Uterus (tissue), 2 donors: Measurements from ENCODE around the gene KMT2E.

Experiments used
- CTCF ChIP-seq, 4 experiments: fragments of 200-600 bp in 2 of 4; fragments of 450-650 bp in 2 of 4; sonication (generic) in 2 of 4; IDR thresholded peaks; one replicate each; pipeline ENCODE4 v1.5.1; 2016 to 2019; ENCODE audit warnings: antibody characterized with exemption in 4 of 4, mild to moderate bottlenecking in 2 of 4, moderate library complexity in 1 of 4
- POLR2A ChIP-seq, 2 donors: fragments of 450-650 bp; IDR thresholded peaks; one replicate each; pipeline ENCODE4 v1.6.1; 2016; ENCODE audit warnings: antibody characterized with exemption in 2 of 2, mild to moderate bottlenecking in 1 of 2, moderate library complexity in 1 of 2

- TF ChIP-seq POLR2A (IDR thresholded peaks at IDR 0.05) (no peak), CTCF (IDR thresholded peaks at IDR 0.05) (no peak)
Measured at GRCh38 chr7:105112440-105113418, 98.7 kb downstream of the KMT2E start.
